Stimulated activated CD4-positive, alpha-beta T cell treated with anti-CD3 and anti-CD28 coated beads, TNF-alpha, amount 100 ng/mL, for 48 hours (primary cell): ENCODE results near the gene DCPS.
"Not testable (repeated sequence)": the region's sequence is repeated elsewhere in the genome, so short reads cannot be mapped to it uniquely, and the experiment has no call there.

Experiments used
- DNase-seq, 3 donors: peaks; one replicate each; pipeline ENCODE4 v3.0.0-alpha.2; 2020; ENCODE audit warnings: low read depth in 3 of 3

The DCPS gene

GRCh38 chr11:126345283-126345682 lies 41.4 kb downstream of the DCPS start:
- DNase-seq = no peak

GRCh38 chr11:126345759-126346585 lies 42.1 kb downstream of the DCPS start:
- DNase-seq = no peak

GRCh38 chr11:126346586-126346940 lies 42.7 kb downstream of the DCPS start:
- no peak for DNase-seq

- DNase-seq = not testable (repeated sequence)
Measured at GRCh38 chr11:126346946-126347345, 43.1 kb downstream of the DCPS start.

GRCh38 chr11:126347751-126348668 lies 44.1 kb downstream of the DCPS start:
- DNase-seq = no peak

GRCh38 chr11:126348806-126349582 lies 45.1 kb downstream of the DCPS start:
- DNase-seq = no peak

- no peak for DNase-seq
Measured at GRCh38 chr11:126350836-126351235, 47.0 kb downstream of the DCPS start.

- DNase-seq = no peak
Measured at GRCh38 chr11:126352163-126352562, 48.3 kb downstream of the DCPS start.

- DNase-seq = peak in 1 of 3 donors; percentile 21
Measured at GRCh38 chr11:126352934-126353801, 49.3 kb downstream of the DCPS start.

GRCh38 chr11:126354631-126355323 lies 50.9 kb downstream of the DCPS start:
- DNase-seq = no peak

- peak; percentile 43 to 74 (median 52) for DNase-seq
Measured at GRCh38 chr11:126355324-126355925, 51.6 kb downstream of the DCPS start, which contains the start of gene ST3GAL4. Gene ST3GAL4 (plus strand): TSS chr11:126355686. CDS start chr11:126406156, 50,470 bp downstream.

GRCh38 chr11:126355926-126356897 lies 52.4 kb downstream of the DCPS start:
- DNase-seq = no peak

GRCh38 chr11:126357055-126357962 lies 53.4 kb downstream of the DCPS start:
- DNase-seq = no peak

GRCh38 chr11:126357969-126358762 lies 54.3 kb downstream of the DCPS start:
- no peak for DNase-seq

- DNase-seq = no peak
Measured at GRCh38 chr11:126358763-126359160, 54.9 kb downstream of the DCPS start.

- no peak for DNase-seq
Measured at GRCh38 chr11:126359431-126360048, 55.7 kb downstream of the DCPS start.
